NCI-H1694 (cell line): ENCODE results near the gene ARNT2.

Experiments
- DNase-seq: peaks from one replicate; lab custom pipeline; 2025; lab: John Stamatoyannopoulos, UW

The ARNT2 gene

GRCh38 chr15:80578206-80578595, 174.0 kb downstream of the ARNT2 start:
- no peak for DNase-seq

GRCh38 chr15:80578871-80579270, 174.7 kb downstream of the ARNT2 start:
- DNase-seq: no peak

- DNase-seq: no peak
These were observed 175.4 kb downstream of the ARNT2 start for GRCh38 chr15:80579611-80580010.

- DNase-seq: no peak
These were observed 175.9 kb downstream of the ARNT2 start for GRCh38 chr15:80580106-80580505.

- no peak for DNase-seq
These were observed 176.5 kb downstream of the ARNT2 start for GRCh38 chr15:80580536-80581260.

GRCh38 chr15:80581976-80582375, 177.8 kb downstream of the ARNT2 start:
- DNase-seq: no peak

- no peak for DNase-seq
These were observed 178.7 kb downstream of the ARNT2 start for GRCh38 chr15:80582816-80583423.

GRCh38 chr15:80584561-80584964, 180.4 kb downstream of the ARNT2 start:
- no peak for DNase-seq

- no peak for DNase-seq
These were observed 180.9 kb downstream of the ARNT2 start for GRCh38 chr15:80584973-80585525.

- DNase-seq: no peak
These were observed 181.4 kb downstream of the ARNT2 start for GRCh38 chr15:80585544-80586018.

GRCh38 chr15:80586161-80586560, 182.0 kb downstream of the ARNT2 start:
- no peak for DNase-seq

- DNase-seq: no peak
These were observed 182.8 kb downstream of the ARNT2 start for GRCh38 chr15:80587007-80587406.

- no peak for DNase-seq
These were observed 183.8 kb downstream of the ARNT2 start for GRCh38 chr15:80587816-80588456.

- DNase-seq: no peak
These were observed 184.6 kb downstream of the ARNT2 start for GRCh38 chr15:80588801-80589200.

GRCh38 chr15:80590761-80591355, 186.7 kb downstream of the ARNT2 start:
- DNase-seq: no peak

GRCh38 chr15:80591471-80591870, 187.3 kb downstream of the ARNT2 start:
- DNase-seq: no peak

- no peak for DNase-seq
These were observed 188.0 kb downstream of the ARNT2 start for GRCh38 chr15:80591938-80592825.

GRCh38 chr15:80593486-80594030, 189.4 kb downstream of the ARNT2 start:
- no peak for DNase-seq

- DNase-seq: no peak
These were observed 190.1 kb downstream of the ARNT2 start for GRCh38 chr15:80594091-80594889.

- no peak for DNase-seq
These were observed 191.2 kb downstream of the ARNT2 start for GRCh38 chr15:80595396-80595795.
